ENCODE data around the gene MRC1.
"Not testable (repeated sequence)": the region's sequence is repeated elsewhere in the genome, so short reads cannot be mapped to it uniquely, and the experiment has no call there.

The MRC1 gene

DNA sequence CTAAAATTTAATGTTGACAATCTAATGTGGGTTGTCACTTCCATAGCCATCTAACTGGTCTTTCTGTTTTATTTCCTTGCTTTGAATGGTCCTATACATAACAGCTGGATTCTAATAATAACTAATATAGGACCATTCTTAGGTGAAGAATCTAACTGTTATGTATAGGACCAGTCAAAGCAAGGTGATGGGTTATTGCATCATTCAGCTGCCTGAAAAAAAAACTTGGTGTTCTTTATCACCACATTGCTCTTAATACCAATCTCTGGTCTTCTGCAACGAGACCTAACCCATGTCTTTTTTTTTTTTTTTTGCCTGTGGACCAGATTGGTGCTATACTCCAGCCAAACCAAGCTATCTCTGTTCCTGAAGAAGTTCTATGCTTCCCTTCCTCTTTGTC is 96.9 kb downstream of the MRC1 start:
- DNase-seq (ENCODE audit: low read depth): no peak

DNA sequence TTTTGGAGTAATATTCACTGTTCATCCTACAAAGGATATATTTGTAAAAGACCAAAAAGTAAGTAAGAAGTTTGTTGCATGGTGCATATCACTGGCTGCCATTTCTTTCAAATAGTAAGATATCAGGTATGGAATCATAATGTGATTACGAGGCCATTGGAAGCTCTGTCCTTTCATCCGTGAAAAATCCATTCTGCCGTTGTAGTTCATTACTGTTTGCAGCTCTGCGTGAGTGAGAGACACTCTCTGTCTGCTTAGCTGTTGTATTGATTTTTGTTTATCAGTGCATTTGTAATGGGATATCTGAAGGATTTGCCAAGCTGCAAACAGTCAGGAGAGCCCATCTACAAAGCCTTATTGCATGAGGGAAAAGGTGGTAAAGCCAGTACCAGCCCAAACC is 98.5 kb downstream of the MRC1 start:
- no peak for DNase-seq (ENCODE audit: low read depth)

DNA sequence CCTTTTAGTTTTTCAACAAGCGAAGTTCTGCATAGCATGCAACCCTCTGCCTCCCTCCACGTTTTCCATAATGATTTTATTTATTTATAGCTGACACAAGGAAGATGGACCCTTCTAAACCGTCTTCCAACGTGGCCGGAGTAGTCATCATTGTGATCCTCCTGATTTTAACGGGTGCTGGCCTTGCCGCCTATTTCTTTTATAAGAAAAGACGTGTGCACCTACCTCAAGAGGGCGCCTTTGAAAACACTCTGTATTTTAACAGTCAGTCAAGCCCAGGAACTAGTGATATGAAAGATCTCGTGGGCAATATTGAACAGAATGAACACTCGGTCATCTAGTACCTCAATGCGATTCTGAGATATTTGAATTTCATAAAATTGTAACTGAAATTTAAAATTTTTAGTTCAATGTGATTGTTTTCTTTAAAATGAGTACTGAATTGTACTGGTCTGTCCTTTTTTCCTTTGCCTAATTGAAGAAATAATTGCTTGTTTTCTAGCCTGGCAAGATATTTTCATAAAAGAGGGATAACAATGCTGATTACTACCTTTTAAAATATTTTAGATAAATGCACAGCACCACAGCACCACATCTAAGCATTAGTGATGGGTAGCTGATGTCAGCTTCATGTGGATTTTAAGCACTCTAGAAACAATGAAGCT is 101.1 kb downstream of the MRC1 start:
- DNase-seq (ENCODE audit: low read depth): no peak

DNA sequence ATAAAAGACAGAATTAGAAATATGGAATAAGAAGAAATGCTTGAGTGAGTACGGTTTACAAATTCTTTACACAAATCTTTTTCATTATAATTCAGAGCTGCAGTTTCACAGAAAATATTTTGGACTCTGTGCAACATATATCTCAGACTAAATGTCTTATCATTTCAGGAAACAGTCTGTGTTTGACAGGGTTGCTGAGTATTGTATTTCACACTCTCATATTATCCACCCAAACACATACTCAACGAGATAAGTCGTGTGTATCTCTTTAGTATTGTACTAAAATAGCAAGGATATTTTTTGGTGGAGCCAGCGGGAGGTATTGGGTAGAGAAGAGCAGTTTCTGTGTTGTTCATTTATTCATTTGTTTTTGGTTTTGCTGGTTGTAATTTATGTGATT is 103.6 kb downstream of the MRC1 start:
- no peak for DNase-seq (ENCODE audit: low read depth)

DNA sequence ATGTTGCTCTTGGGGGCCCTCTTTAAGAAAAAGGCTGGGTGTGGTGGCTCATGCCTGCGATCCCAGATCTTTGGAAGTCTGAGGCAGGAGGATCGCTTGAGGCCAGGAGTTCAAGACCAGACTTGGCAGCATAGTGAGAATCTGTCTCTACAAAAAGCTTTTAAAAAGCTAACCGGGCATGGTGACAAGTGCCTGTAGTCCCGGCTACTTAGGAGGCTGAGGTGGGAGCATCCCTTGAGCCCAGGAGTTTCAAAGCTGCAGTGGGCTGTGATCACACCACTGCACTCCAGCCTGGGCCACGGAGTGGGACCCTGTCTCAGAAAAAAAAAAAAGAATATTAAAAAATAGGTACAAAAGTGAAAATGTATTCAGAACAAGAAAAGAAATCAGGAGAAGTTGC is 104.5 kb downstream of the MRC1 start:
- DNase-seq (ENCODE audit: low read depth): no peak

DNA sequence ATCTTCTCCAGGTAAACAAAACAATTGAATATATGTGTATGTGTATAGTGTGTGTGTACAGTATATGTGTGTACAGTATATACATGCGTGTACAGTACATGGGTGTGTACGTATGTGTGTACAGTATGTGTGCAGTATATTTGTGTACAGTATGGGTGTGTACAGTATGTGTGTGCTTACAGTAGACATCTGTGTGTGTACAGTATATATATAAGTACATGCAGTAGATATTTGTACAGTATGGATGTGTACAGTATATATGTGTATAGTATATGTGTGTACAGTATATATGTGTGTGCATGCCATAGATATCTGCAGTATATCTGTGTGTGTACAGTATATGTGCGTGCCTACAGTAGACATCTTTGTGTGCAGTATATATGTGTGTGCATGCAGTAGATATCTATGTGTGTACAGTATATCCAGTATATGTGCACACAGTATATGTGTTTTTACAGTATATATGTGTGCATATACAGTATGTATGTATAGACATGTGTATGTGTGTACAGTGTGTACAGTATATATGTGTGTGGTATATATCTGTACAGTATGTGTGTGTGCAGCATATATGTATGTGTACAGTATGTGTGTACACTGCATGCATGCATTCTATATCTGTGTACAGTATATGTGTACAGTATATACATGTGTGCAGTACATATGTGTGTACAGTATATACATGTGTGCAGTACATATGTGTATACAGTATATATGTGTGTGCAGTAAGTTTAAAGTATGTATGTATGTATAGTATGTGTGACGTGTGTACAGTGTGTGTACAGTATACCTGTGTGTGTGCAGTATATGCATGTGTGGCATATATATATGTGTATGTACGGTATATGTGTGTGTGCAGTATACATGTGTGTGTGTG is 105.3 kb downstream of the MRC1 start:
- DNase-seq (ENCODE audit: low read depth): no peak

DNA sequence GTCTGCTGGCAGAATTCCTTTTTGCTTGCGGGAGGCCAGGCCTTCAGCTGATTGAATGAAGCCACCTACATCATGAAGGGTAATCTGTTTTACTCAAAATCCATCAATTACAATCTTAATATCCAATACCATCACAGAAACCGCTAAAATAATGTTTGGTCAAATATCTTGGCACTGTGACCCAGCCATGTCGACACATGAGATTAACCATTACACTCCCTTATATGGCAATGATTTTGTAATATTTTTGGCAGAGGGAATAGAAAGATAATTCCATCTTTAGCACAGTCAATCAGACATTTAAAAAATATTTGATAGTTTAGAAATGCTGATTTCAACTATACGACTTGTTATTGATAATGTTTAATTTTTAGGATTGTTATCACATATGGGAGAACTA is 106.0 kb downstream of the MRC1 start:
- no peak for DNase-seq (ENCODE audit: low read depth)

DNA sequence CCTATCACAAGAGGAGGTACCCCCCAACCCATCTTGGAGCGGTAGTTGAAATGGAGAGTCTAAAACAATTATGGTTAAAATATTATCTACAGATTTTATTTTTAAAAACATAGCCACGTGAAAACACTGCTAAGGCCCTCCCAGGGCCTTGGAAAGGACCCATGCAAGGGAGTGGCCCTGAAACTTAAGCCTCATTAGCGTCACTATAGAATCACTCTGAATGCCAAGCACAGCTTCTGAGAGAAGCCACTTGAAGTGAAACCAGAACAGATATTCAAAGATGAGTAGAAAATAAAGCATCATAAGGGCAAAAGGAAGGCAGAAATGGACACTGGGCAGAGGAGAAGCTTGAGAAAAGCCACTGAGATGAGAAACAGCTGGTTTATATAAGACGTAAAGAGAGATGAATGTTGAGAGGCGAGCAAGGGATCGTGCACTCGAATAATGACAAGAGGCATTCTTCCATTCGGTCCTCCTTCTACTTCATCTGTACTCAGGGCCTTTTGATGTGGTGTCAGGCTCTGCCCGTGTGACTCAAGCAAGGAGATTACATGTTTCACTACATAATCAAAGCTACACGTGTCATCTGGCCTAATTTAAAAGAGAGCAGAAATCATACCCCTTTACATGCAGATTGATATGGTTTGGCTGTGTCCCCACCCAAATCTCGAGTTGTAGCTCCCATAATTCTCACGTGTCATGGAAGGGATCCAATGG is 109.2 kb downstream of the MRC1 start:
- DNase-seq (ENCODE audit: low read depth): no peak

DNA sequence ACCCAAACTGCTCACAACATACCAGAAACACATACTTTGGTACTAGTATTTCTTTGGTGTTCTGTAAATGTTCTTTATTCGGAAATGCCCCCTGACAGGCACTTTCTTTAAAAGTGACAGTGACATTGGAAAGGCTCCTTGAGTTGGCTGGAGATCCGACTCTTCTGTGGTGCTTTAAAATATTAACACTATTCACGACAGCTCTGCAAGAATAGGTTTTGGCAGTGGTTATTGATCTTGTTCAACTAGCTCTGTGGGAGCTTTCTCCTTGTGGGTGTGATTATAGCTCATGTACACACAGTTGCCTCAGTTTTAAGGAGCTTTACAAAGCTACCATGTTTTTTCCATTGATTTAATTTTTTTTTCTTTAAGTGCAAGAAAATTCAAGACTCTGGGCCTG is 112.2 kb downstream of the MRC1 start:
- DNase-seq (ENCODE audit: low read depth): no peak

DNA sequence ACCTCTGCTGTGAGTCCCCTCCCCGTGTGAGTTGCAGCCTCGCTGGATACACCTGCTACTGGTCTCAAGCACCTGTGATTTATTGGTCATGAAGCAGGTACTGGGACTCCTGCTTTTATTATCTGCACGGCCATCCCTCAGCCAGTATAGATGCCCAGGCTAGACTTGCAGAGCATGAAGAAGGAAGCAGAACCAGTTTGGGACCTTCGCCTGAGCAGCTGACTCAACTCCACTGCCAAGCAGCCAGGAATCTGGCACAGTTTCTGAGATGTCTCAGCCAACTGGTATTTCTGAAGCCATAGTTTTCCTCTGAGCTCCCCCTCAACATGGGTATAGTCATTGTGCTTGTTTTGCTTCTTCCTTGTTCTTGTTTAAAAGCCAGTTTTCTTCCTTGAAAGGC is 114.6 kb downstream of the MRC1 start:
- peak; percentile 86 for DNase-seq (ENCODE audit: low read depth)

DNA sequence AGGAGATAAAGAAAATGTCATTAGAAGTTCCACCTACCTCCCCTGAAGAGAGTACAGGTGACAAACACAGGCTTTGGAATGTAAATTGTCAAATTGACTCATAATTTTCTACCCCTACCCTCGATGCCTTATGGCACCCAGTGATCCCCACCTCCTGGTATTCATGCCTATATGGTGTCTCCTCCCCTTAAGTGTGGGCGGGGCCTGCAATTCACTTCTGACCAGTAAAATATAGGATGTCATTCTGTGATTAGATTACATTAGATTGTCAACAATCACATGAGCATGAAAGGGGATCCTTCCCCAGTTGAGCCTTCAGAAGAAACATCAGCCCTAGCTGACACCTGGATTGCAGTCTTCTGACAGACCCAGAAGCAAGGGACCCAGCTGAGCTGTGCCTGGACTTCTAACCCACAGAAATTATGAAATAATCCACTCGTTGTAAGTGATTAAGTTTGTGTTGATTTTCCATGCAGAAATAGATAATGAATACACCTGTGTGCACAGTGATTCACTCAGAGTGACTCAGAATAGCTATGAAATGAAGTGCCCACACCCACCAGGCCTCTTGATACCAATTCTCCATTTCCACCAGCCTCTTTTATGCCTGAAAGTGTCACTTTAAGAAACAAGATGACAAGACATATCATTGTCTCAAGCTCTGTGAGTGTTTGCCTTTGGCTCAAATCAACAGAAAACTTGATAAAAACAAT is 134.0 kb downstream of the MRC1 start:
- DNase-seq (ENCODE audit: low read depth): no peak

DNA sequence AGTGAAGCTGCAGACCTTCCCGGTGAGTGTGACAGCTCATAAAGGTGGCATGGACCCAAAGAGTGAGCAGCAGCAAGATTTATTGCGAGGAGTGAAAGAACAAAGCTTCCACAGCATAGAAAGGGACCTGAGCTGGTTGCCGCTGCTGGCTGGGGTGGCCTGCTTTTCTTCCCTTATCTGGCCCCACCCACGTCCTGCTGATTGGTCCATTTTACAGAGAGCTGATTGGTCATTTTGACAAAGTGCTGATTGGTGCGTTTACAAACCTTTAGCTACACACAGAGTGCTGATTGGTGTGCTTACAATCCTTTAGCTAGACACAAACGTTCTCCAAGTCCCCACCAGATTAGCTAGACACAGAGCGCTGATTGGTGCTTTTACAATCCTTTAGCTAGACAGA is 141.1 kb downstream of the MRC1 start:
- not testable (repeated sequence) for DNase-seq (ENCODE audit: low read depth)

DNA sequence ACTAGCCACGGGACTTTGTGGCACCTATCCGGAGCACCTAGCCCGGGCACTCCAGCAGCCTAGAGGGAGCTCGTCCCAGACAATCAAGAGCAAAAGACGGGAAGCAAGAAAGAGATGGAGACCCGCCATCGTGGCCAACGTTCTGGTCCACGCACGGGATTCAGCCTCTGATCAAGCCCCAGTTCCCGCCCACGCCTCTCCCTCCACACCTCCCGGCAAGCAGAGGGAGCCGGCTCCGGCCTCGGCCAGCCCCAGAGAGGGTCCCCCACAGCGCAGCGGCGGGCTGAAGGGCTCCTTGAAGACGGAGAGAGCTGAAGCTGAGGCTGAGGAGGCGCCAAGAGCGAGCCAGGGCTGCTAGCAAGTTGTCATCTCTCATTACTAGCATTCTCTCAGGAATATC is 141.6 kb downstream of the MRC1 start:
- DNase-seq (ENCODE audit: low read depth): no peak

DNA sequence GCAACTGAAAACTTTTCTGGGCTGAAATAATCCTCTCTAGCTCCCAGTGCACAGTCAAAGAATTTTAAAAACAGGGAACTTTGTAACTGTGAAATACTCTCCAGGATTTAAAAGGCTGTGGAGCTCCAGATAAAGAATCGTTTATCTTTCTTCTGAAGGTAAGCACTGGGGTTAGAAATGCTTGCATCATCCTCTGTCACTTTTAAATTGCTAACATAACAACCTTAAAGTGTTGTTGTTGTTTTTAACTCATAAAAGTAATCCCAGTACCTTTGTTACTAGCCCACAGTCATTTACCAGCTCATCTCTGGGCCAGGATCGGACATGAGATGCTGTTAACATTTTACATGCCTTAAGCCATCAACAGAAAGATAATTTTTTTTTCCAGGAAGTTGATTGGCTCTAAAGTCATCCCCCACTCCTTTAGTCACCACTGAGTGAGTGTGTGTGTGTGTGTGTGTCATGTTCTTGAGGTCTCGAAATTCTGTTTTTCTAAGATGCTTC is 142.8 kb downstream of the MRC1 start, which contains the start of gene SLC39A12:
Gene SLC39A12 (plus strand): TSS at position 51 of the 504 bp plus-strand sequence. CDS start 1,359 bp downstream, outside the sequence.
- DNase-seq (ENCODE audit: low read depth): peak; percentile 10

DNA sequence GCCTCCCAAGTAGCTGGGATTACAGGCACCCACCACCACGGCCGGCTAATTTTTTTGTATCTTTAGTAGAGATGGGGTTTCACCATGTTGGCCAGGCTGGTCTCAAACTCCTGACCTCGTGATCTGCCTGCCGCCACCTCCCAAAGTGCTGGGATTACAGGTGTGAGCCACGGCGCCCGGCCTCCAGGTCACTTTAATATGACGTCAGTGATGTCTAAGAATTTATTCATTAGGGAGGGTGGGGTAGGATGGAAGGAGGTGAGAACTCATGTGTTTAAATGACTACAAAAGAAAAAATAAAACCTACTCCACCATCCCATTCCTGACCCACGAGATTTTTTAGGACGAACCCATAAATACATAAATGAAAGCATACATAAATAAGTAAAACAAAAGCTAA is 145.2 kb downstream of the MRC1 start:
- DNase-seq (ENCODE audit: low read depth): not testable (repeated sequence)

DNA sequence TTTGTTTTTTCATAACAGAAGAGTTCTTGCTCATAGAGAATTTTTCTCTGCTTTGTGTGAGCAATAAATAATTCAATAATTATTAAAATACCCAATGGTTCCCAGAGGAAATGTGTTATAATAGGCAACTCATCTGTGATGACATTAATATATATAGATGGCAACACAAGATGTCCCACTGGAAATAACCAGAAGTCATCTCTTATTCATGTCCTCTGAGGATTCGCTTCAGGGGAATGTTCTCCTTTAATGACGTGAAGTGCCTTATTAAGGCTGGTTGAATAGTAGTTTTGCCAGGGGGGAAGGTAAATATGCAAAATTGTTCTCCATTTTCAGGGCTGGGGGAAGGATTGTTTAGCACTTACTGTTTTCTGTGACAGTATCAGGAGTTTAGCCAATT is 145.7 kb downstream of the MRC1 start:
- no peak for DNase-seq (ENCODE audit: low read depth)

DNA sequence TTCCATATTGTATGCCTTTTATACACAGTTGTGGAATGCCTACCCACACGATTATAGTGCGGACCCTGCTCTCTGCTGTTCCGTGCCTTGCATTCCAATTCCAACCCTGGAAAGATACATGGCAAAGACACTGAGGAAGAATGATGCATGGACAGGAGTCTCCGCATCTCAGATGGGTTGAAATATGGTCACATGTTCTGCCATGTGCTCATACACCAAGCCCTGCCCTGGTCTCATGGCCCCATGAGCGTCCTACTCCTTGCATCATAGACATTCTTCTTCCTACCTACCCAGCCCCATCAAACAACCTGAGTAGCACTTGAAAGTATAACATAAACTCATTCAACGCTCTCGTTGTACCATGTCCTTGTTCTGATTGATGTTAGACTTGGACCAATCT is 148.9 kb downstream of the MRC1 start:
- no peak for DNase-seq (ENCODE audit: low read depth)

DNA sequence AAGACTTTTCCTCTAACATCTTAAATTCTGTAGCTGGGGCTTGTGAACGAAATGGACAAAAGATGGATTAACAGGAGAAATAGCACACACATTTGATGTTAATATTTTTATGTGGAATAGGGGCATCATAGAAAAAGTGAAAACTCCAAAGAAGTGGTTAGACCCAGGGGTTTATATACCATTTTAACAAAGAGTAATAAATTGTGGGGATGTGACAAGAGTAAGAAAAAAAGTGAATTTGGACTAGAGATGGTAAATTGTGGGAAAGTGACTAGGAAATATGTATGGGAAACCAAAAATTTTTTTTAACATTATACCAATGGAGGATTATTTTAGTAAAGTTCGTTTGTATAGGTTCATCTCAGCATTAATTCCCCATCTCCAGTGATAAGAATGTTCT is 150.7 kb downstream of the MRC1 start:
- no peak for DNase-seq (ENCODE audit: low read depth)
